ENCODE results near the gene WWTR1. TPM values are rescaled to one million over a fixed set of nuclear protein-coding genes. Genes with fewer than 3 reads are reported as not detected.
A peak's percentile ranks its signal among the peaks of the same experiment; 100 is the strongest.

Gene WWTR1
- total RNA-seq, 4 donors from 2014 or later = 103 to 148 (median 116) TPM

DNA sequence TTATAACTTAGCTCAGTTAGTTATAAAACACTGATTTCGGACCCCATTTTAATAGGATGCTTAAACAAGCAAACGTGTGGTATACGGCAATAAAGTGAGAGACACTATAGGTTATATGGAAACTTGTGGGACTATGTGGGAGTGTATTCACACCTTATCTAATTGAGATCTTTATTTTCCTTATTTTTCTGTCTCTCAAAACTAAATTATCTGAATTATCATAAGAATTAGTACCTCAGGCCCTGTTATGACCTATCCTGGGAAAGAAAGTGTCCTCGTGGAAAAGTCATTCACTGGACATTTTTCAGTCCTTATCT, 14.4 kb downstream of the WWTR1 start:
- H3K36me3 ChIP-seq = no peaks in the 10 kb centered on the region
- no peaks in the 10 kb centered on the region for H3K9me3 ChIP-seq
- intact Hi-C loops (cut with DNase I; ENCODE audit: low total_unique reads) = no loop called here
- DNase-seq = no peak
- no peak overlapping the region for H3K4me3 ChIP-seq
- TF ChIP-seq POLR2A (IDR thresholded peaks at IDR 0.05) = no peak
- TF ChIP-seq, protein P1, sequence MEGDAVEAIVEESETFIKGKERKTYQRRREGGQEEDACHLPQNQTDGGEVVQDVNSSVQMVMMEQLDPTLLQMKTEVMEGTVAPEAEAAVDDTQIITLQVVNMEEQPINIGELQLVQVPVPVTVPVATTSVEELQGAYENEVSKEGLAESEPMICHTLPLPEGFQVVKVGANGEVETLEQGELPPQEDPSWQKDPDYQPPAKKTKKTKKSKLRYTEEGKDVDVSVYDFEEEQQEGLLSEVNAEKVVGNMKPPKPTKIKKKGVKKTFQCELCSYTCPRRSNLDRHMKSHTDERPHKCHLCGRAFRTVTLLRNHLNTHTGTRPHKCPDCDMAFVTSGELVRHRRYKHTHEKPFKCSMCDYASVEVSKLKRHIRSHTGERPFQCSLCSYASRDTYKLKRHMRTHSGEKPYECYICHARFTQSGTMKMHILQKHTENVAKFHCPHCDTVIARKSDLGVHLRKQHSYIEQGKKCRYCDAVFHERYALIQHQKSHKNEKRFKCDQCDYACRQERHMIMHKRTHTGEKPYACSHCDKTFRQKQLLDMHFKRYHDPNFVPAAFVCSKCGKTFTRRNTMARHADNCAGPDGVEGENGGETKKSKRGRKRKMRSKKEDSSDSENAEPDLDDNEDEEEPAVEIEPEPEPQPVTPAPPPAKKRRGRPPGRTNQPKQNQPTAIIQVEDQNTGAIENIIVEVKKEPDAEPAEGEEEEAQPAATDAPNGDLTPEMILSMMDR (IDR thresholded peaks at IDR 0.05) = no peak
- peaks cover 5 to 8% of the 10 kb centered on the region in 2 donors for H3K4me1 ChIP-seq
- H3K27me3 ChIP-seq = no peaks in the 10 kb centered on the region
- H3K27ac ChIP-seq = peak overlapping the region; percentile 20 to 63

DNA sequence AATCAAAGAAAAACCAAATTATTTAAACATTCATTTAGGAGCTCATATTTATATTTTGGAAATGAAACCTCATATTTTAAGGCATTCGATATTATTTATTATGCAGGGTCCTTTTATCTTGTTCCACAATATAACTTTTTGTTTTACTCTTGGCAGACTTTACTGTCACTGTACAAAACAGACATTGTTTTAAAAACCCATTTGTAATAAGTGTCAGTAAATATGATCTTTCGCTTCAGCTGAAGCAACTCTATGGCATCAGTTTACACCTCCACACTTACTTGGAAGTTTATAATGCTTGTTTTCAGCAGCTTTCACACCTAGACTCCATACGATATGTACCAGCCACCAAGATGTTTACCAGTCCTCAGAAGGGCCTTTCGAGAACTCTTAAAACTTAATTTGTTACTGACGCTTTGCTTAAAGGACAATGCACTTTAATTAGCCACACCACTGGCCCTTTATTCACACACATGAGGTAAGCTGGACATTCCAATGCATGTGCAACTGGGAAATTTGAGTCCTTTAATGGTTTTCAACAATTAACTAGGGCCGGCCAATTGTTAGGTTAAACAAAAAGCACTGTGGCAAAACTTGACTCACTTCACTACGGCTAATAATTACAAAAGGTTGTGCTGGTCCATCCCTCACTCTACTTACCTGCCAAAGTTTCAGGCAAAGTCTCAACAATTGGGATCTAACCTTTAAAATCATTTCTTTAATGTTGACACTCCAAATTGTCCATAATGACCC, 16.7 kb downstream of the WWTR1 start:
- H3K9me3 ChIP-seq = no peaks in the 10 kb centered on the region
- no peak overlapping the region for H3K4me3 ChIP-seq
- DNase-seq = no peak
- intact Hi-C loops (cut with DNase I; ENCODE audit: low total_unique reads) = no loop called here
- H3K36me3 ChIP-seq = no peaks in the 10 kb centered on the region
- H3K4me1 ChIP-seq = peaks cover 0 to 5% of the 10 kb centered on the region in 2 donors
- H3K27ac ChIP-seq = peak overlapping the region in 1 of 2 donors; percentile 42
- no peaks in the 10 kb centered on the region for H3K27me3 ChIP-seq
- TF ChIP-seq, protein P1 (IDR thresholded peaks at IDR 0.05) = no peak
- TF ChIP-seq POLR2A (IDR thresholded peaks at IDR 0.05) = no peak

DNA sequence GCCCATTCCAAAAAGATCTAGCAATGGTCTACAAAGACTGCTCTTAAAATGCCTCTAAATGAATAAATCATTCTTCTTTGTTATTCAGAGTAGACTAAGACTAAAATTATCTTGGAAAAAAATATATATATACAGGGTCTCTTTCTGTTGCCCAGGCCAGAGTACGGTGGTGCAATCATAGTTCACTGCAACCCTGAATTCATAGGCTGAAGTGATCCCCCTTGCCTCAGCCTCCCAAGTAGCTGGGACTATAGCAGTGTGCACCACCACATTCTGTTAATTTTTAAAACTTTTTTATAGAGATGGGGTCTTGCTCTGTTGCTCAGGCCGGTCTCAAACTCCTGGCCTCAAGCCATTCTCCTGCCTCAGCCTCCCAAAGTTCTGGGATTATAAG, 18.7 kb downstream of the WWTR1 start:
- Histone ChIP-seq H3K27me3 (no peaks in the 10 kb centered on the region), H3K9me3 (no peaks in the 10 kb centered on the region), H3K4me1 (peaks cover 0 to 2% of the 10 kb centered on the region in 2 donors), H3K4me3 (peak overlapping the region; percentile 11 to 15), H3K27ac (peak overlapping the region; percentile 10 to 71), H3K36me3 (no peaks in the 10 kb centered on the region)
- DNase-seq = no peak
- intact Hi-C loops (cut with DNase I; ENCODE audit: low total_unique reads) = no loop called here
- TF ChIP-seq, protein P1 (IDR thresholded peaks at IDR 0.05) = no peak
- TF ChIP-seq POLR2A (IDR thresholded peaks at IDR 0.05) = no peak

DNA sequence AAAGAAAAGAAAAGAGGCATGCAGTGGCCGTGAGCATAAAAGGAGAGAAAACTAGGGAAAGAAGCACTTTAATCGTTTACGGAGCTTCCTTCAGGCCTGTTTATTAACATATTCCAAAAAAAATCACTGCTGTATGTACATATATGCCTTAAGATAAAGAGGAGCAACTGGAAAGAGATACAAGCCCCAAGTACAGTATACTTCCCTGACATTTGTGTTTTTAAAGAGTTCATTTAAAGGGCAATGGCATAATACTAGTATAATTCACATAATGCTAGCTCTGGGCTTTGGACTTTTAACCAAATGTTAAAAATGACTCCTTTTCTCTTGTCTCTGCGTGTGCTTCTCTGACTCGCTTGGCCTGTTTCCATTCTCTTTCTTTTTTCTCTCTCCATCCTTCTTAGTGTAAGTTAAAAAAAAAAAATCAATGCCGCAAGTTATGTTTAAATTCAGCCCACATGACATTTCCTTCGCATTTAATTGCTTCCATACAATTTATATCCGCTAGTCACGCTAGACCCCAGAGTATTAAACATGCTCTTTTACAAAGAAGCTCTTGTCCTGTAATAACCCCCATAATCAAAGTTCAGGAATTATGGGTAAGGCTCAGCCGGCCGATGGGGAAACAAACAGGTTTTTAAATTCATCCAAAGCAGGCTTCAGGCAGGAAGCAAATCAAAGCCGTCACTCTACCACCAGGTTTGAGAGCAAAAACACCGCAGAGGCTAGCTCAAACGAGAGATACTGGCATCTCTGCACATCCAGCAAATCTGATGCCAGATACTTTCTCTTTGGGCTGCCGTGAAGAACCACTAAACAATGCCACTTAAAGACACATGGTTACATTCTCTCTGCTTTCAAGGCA, 19.4 kb downstream of the WWTR1 start:
- H3K4me1 ChIP-seq = no peaks in the 10 kb centered on the region
- TF ChIP-seq POLR2A (IDR thresholded peaks at IDR 0.05) = no peak
- TF ChIP-seq, protein P1 (IDR thresholded peaks at IDR 0.05) = no peak
- intact Hi-C loops (cut with DNase I; ENCODE audit: low total_unique reads) = no loop called here

DNA sequence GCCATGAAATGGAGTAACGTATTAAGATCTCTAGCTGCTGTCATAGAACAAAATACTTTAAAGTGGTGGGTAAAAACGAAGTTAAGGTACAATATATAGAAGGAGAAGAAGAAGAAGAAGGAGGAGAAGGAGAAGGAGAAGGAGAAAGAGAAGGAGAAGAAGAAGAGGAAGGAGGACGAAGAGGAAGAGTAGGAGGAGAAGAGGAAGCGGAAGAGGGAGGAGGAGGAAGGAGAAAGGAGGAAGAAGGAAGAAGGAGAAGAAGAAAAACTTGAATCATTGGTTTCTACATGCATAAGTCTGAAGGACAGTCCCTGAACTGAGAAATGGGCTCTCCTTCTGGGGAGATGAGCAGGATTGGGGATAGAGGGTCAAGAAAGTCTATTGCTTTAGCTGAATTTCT, 22.4 kb downstream of the WWTR1 start:
- no peaks in the 10 kb centered on the region for H3K36me3 ChIP-seq
- H3K27ac ChIP-seq = no peak overlapping the region
- H3K9me3 ChIP-seq = no peaks in the 10 kb centered on the region
- intact Hi-C loops (cut with DNase I; ENCODE audit: low total_unique reads) = no loop called here
- no peaks in the 10 kb centered on the region for H3K4me1 ChIP-seq
- no peak for TF ChIP-seq POLR2A (IDR thresholded peaks at IDR 0.05)
- TF ChIP-seq, protein P1 (IDR thresholded peaks at IDR 0.05) = no peak
- no peaks in the 10 kb centered on the region for H3K27me3 ChIP-seq
- no peak for DNase-seq
- H3K4me3 ChIP-seq = no peak overlapping the region

More for the DNA sequence above, 19.4 kb downstream of the WWTR1 start:
- no peaks in the 10 kb centered on the region for H3K27me3 ChIP-seq
- H3K27ac ChIP-seq = peak overlapping the region; percentile 10 to 71
- DNase-seq = peak in 1 of 2 donors; percentile 22
- no peaks in the 10 kb centered on the region for H3K36me3 ChIP-seq
- no peaks in the 10 kb centered on the region for H3K9me3 ChIP-seq
- H3K4me3 ChIP-seq = peak overlapping the region; percentile 11 to 15

All from uterus (tissue), 4 donors.